Stimulated activated CD8-positive, alpha-beta memory T cell treated with anti-CD3 and anti-CD28 coated beads, Interleukin-4, amount 100 ng/mL, for 48 hours (primary cell): ENCODE data around the gene EZR.
"Not testable (repeated sequence)": the region's sequence is repeated elsewhere in the genome, so short reads cannot be mapped to it uniquely, and the experiment has no call there.

Experiments
- DNase-seq: peaks from one replicate; pipeline ENCODE4 v3.0.0-alpha.2; 2020

Gene EZR

DNA sequence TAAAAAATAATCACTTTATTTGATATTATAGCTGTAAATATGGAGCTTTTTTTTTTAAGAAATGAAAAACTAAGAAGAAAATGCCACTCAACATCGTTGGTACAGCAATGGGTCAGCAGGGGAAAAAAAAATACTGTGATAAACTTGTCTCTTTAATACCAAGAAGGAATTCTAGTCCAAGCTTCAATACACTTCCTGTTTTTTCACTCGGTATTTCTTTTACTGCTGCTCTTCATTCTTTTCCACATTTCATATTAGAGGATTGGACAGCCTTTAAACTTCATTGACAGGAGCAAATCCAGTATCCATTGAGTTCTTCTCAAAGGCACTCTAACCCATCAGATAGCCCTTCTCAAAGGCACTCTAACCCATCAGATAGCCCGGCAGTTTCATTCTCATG lies 22.2 kb upstream of the EZR start:
- no peak for DNase-seq

DNA sequence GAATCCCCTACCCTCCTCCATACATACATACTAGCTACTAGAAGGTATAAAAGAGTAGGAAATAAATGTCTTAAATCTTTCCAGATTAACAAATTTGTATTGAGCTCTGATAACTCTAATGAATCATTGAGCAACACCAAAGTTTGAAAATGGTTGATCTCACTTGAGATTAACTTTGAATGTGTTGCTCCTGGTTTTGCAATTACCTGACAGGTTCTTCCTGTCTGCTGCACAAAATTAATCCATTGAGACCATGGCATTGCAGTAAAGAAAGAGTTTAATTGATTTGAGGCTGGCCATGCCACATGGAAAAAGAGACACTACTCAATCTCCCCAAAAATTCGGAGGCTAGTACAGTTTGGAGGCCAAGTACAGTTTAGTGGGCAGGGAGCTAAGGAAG lies 21.3 kb upstream of the EZR start:
- no peak for DNase-seq

DNA sequence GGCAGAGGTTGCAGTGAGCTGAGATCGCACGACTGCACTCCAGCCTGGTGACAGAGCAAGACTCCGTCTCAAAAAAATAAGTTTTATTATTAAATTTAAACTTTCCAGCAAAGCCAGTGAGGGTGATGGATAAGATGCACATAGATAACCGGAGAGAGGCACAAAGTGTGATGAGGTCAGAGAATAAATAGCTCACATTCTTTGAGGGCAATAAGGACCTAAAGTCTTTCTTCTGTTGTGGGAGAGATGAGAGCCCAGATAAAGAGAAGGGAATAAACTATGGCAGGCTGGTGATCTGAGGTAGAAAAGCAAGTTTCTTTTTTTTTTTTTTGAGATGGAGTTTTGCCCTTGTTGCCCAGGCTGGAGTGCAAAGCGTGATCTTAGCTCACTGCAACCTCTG lies 20.6 kb upstream of the EZR start:
- no peak for DNase-seq

DNA sequence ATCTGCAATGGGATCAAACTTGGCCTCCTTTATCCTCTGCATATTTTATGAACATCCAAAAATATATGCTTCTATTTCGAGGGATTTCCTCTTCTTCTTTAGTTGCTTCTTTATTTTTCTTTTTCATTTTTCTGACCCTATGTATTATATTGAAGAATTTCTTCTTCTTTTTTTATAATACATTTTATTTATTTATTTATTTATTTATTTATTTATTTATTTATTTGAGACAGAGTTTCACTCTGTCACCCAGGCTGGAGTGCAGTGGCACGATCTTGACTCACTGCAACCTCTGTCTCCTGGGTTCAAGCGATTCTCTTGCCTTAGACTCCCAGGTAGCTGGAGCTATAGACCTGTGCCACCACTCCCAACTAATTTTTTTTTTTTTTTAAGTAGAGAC lies 19.6 kb upstream of the EZR start:
- DNase-seq, result not testable (repeated sequence)

DNA sequence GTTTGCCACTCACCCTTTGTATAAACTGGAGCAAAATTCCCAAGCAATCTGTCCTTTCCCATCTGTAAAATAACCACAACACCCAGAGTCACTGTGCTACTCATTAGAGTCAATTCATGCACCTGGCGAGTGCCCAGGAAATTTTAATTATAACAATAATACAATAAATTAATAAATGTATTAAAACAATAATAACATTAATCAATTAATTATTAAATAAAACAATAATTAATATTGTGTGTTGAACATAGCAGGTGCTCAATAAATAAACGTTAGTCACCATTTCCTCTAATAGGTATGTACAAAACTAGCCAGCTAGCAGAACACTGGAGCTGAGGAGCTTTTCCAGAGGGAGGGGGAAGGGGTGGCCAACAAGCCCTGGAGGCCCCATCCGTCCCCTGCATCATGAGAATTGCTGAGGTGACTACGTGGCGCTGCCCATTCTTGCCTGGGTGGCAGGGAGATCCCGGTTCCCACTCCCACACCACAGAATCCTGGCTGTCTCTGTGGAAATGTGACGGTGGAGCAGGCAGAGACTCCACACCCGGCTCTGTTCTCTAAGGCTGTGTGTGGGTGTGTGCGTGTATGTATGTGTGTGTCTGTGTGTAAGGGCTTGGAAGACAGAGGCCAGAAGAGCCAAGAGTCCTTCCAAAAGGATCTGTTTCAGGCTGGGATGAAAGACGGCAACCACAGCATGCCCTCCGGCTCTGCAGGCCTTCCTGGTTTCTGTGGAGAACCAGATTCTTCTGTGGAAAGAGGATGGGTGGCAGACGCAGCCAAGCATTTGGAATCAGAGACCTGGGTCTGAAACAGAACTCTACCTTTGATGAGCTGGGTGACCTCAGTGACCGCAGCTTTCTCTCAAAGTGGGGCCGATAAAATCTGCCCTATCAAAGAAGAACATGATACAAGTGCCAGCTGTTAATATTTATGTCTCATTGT lies 18.8 kb upstream of the EZR start:
- DNase-seq, result no peak

DNA sequence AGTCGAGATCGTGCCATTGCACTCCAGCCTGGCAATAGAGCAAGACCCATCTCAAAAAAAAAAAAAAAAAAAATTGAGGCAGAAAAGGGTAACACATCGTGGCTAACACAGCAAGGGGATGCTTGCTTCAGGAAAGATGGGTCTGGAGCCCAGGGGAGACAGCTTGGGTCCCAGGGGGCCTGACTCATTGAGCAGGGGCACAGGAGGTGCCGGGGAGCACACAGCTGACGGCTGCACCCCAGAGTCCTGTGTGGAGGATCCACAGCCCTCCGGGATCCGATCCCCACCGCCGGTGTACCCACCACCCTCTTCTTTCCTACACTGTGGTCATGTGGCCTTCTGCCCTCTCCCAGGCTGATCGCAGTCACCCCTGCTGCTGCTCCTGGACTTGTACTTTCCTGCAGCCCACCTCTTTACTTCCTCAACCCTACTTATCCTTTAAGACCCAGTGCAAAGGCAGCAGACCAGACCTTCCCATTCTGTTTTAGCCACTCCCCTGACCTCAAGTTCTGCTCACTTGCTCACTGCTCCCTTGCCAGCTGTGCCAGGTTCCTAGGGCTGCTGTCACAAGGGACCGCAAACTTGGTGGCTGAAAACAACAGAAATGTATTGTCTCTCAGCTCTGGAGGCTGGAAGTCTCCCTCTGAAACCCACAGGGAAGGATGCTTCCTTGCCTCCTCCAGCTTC lies 17.6 kb upstream of the EZR start:
- DNase-seq, result no peak

DNA sequence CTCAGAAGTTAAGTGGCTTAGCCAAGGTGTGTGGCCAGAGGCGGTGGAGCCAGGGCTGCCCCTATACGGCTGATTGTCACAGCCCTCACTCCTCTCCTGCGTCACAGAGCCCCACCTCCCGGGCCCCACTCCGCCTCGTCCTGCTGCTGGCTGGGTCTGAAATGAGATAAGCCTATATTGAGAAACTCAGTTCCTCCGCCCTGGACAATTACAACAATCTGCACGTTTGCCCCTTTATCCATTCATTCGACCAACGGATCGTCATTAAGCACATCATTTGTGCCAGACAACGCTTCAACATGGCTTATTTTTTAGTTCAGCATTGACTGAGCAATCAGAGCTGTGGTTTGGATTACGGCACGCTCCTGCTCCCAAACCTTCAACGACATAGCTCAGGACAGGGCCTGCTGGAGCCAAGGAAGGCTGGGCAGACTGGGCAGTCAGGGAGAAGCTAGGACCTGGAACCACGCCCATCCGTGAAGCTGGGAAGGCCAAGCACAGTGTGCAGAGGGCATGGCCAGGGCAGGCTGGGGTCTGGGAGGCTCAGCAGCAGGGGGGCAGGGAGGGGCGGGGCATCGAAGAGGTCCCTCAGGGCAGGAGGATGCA lies 16.6 kb upstream of the EZR start:
- no peak for DNase-seq

DNA sequence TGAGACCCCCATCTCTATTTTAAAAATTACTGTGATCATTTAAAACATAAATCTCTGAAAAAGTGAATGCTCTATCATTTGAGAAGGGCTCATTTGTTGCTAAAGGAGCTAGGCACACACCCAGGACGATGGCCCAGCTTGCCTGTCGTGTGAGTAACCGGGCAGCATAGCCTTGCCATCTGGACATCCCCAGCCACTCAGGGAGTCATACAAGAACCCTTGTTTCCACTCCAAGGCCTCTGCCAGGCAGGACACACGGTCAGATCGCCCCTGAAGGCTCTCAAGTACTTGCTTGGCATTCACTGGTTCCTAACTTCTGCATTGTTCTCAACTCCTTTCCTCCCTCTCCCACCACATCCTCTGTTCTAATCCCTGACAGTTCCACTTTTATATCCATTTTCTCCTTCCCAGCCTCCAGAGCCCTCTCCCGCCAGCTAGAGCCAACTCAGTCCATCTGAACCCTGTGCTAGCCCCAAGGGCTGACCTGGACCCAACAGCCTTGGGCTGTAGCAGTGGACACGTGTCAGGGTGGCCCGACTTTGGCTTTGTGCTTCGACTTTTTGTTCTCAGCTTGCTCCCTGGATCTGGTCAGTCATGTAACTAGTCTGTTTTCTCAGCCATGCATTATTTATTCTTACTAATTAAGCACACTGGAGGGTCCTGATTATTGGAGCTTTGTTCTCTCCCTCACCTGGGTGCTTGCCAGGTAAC lies 15.7 kb upstream of the EZR start:
- DNase-seq, result no peak

DNA sequence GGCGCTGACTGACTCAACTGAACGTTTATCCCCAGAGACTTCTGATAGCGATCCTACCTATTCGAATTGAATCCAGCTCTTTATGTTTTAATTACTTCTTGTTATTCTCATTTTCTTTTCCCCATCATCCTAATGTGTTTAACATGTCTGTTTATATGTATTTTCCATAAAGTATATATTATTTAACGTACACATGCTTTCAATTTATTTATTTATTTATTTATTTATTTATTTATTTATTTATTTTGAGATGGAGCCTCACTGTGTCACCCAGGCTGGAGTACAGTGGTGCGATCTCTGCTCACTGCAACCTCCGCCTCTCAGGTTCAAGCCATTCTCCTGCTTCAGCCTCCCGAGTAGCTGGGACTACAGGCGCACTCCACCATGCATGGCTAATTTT lies 13.6 kb upstream of the EZR start:
- DNase-seq, result not testable (repeated sequence)

DNA sequence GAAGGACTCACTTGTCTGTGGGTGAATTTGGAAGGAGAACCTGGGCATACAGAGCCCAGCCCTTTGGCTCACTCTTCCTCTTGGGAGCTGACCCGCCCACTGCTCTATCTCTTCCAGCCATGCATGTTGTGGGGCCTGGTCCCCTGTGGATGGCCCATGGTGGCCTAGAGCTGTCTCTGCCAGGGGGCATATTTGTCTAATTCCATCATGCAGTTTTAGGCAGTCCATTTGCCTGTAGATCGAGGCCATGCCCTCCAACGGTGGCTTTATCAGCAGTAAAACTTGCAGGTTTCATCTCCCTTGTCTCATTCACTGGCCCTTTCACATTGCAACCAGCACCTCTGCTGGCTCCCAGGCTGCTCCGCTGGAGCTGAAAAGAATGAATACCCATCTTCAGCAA lies 12.9 kb upstream of the EZR start:
- DNase-seq, result no peak

DNA sequence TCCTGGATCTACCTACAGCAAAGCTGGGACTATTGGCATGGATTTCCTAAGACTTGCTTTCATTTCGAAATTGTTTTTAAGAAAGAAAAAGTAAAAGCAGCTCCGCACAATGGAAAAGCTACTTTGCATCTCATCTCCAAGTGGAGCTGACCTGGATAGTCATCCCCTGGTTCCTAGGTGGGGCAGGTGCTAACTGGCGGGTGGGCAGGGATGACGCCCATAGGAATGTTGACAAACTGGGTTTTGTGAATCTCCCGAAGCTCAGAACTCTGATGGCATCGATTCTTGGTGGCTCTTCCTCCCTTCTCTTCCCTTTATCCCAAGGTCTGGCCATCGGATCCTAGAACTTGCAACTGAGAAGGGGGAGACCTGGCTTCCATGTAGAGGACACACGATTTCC lies 12.4 kb upstream of the EZR start:
- no peak for DNase-seq

DNA sequence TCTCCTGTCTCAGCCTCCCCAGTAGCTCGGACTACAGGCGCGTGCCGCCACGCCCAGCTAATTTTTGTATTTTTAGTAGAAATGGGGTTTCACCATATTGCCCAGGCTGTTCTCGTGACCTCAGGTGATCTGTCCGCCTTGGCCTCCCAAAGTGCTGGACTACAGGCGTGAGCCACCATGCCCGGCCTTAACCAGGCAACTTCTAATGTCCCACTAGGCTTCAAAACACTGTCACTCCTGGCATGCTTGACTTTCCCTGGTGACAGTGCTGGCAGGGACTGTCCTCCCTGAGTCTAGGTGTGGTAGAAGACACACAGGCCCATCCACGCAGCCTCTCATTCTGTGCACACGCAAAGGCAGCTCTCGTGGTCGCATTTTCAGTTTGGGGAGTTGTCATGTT lies 11.6 kb upstream of the EZR start:
- DNase-seq, result no peak

DNA sequence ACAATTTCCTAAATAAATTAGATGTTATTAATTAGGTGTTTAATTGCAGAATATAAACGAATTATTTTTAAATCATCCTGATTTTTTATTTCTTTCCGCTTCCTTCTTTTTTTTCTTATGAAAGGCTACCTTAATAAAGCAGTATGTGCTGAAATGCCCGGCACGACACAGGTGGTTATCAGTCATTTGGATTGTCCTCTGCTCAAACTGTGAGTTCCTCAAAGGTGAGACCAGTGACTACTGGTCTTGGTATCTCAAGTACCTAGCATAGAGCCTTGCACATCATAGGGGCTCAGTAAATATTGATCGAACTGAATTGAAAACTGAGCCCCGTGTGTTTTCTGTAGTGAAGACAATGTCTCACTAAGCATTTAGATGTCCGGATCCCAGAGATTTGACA lies 9.6 kb upstream of the EZR start:
- no peak for DNase-seq

DNA sequence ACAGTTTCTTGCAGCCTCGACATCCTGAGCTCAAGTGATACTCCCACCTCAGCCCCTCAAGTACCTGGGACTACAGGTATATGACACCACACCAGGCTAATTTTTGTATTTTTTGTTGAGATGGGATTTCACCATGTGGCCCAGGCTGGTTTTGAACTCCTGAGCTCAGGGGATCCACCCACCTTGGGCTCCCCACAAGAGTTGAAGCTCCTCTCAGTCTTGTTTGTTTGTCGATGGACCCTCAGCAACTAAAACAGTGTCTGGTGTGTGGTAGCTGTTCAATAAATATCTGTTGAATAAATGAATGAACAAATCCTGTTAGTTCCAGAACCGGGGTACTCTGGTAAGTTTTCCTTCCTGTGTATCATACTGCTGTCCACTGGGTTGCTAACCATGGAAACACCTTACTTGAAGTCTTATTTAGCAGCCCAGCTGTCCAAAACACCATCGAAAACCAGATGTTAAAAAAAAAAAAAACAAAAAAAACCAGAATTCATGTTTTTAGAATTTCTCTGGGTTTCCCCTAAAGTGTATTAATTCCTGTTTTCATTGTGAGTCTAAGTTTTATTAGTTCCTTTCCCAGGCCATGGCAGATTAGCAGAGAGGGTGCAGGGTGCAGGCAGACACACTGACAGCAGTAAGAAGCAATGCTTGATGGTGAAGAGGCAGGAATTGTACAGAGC lies 7.8 kb upstream of the EZR start:
- DNase-seq, result peak; percentile 11

DNA sequence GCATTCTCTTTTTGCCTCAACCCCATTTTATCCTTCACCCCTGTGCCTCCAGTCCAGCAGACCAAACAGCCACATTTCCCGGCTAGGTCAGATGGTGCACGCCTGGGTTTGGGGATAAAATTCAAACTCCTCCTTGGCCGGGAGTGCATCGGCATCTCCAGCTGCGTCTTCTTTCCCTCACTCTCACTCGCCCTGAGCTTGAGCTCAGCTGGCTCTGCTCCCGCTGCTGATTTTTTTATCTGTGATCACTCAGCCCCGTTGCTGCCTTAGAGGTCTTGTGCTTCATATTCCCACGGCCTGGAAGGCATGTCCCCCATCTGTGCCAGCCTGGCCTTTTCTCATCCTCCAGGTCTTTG lies 6.8 kb upstream of the EZR start:
- peak; percentile 18 for DNase-seq

DNA sequence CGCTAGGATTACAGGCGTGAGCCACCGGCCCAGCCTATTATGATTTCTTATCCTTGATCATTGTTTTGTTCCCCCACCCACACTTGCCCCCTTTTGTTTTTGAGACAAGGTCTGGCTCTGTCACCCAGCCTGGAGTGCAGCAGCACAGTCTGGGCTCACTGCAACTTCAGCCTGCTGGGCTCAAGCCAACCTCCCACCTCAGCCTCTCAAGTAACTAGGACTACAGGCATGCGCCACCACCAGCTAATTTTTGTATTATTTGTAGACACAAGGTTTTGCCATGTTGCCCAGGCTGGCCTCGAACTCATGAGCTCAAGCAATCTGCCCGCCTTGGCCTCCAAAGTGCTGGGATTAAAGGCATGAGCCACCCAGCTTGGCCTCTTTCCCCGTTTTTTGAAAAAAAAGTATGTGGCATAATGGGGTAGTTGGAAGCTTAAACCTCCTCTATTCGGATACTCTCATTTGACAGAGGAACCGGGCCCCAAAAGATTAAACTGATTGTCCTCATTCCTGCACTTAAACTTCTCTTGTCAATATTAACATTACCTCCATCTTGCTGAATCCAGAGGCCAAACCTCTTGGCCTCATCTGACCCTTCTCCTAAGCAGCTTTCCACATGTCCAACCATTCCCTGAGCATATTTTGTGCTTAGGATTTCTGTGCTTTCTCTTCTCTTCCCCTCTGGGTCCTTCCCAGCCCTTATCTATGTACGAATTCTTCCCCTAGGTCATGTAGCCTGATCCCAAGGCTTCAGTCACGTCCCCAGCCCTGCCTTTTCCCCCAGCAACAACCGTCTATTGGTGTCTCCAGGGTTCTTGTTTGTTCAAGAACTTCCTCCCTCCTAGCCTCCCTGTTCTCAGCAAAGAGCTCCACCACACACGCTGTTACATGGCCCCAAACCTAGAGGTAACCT lies 6.1 kb upstream of the EZR start:
- peak; percentile 16 for DNase-seq

DNA sequence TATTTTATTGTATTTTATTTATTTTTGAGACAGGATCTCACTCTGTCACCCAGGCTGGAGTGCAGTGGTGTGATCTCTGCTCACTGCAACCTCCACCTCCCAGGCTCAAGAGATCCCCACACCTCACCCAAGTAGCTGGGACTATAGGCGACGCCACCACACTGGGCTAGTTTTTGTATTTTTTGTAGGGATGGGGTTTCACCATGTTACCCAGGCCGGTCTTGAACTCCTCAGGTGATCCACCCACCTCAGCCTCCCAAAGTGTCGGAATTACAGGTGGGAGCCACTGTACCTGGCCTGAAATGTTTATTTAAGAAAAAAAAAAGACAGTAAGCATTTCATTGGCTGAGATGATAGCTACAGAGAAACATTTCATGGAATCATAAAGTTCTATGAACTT lies 4.4 kb upstream of the EZR start:
- DNase-seq, result not testable (repeated sequence)

DNA sequence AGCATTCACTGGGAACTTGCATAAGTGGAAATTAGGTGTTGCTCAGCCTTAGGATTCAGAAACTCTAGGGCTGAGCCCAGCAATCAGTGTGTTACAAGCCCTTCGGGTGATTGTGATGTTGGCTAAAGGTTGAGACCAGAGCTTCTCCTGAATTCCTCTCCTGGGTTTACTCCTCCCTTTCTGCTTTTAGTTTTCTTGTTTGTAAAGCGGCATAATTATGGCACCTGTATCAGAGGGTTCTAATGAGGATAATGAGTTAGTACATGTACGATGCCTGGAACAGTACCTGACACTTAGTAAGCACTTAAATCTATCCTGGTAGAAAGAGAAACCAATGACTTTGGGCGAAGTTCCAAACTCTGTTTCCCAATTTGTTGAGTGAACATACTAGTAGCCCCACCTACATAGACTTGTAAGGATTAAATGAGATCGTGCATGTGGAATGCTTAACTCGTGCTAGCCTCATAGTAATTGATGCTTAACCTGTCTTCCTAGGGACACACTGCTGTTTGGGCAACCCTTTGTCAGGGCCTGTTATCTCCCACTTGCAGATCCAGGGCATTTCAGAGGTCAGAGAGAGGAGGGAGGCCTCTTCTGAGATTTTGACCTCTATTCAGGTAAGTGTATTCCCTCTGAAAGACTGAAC lies 932 bp upstream of the EZR start:
- DNase-seq, result no peak

DNA sequence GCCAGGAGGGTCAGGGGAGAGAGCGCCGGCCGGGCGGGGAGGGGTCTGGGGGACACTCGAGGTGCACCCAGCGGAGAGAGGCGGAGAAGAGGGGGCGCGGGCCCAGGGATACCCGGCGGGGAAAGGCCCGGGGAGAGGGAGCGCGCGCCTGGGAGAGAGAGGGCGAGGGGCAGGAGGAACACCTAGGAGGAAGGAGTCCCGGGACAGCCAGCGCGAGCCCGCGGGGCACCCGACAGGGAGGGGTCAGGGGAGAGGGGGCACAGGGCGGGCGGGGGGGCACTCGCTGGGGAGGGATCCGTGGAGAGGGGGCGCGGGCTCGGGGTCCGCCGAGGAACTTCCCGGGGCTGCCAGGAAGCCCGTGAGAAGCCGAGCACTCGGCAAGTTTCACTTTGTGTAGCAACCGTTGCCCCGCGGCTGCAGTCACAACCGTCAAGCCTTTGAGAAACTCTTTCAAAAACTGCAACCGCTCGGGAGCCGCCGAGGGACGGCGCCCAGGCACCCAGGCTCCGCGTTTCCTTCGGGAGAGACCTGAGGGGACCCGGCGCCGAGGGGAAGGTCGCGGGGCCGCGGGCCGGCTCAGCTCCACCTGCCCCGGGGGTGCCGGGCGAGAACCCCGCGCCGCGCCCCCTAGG lies 471 bp downstream of the EZR start:
- DNase-seq, result peak; percentile 78

DNA sequence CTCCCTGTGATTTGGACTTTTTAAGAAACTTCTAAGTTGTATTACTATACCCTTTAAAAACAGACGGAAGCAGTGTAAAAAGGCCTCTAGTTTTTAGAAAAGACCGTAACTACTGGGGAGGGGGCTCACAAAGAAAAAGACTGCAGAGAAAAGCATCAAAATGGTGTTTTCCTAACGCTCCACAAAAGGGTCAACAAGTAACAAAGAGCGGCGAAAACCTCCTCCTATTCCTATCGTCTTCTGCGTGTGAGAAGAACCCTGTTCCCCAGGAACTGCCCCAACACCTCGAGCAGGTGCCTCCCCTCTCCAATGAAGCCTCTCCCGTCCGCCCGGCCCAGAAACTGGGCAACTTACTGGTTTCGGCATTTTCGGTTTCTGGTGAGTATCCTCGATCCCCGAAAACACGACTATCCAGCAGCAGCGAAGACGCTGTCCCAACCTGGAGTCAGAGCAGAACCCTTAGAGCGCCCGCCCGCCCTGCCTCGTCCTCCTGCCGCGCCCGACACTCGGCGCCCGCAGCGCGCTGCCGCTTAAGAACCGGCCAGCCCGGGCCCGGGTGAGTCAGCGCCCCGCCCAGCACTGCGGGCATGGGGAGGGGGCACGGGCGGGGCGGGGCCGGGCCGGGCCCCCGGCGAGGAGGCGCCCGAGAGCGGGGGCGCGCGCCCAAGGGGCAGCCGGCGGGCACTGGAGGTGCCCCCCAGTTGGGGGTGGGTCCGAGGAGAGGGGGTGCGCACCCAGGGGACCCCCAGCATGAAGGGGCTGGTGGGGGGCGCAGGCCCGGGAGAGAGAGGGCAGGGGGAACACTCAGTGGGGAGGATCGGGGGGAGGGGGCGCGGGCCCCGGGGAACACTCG lies 1.2 kb downstream of the EZR start:
- peak; percentile 84 for DNase-seq
